ENCODE data around the gene ALG9.

ALG9 gene

DNA sequence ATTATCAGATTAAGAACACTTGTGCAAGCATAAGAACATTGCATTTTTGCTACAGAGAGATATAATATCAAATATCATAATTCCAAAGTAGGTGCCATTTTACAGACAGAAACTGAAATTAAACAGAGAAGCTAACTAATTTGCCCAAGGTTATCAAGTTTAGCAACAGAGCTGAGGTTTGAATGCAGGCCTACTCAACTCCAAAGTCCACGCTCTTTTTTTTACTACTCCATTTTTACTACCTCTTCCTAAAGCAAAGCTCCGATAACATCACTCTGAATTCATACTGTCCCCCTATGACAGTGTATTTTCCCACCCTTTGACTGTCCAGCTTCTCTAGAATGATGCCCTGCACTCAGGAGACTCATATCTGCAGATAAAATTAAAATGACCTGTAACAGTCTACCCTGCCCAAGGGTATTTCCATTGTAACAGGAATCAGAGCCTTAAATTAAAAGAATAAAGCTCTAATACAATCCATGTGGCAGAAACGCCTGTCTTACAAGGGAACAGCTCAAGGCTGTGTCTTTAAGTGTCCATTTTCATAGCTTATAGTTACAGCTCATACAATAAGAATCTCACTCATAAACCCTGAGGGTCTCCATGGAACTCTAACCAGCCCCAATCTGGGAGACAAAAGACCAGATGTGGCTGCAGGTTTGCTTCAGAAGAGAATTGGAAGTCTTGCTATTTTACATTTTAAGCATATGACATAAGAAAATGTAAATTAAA is 36.8 kb downstream of the ALG9 start:
- DNase-seq, result no peak

DNA sequence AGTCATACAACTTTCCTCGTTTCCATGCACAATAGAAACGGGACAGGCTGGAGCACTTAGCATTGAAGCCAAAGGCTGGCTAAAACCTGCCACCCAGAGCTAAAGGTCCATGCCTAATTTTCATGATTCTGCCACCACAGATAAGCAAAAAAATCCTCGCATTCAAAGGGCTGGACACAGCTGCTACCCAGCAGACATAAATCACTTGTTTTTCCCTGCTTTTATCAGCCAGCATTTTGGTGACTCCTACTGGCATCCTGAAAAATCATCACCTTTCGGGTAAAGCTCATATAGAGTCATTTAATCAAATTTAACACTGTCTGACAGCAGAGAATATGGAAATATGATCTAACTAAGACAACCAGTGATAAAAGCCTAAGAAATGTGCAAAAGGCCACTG is 37.9 kb downstream of the ALG9 start:
- DNase-seq, result no peak

DNA sequence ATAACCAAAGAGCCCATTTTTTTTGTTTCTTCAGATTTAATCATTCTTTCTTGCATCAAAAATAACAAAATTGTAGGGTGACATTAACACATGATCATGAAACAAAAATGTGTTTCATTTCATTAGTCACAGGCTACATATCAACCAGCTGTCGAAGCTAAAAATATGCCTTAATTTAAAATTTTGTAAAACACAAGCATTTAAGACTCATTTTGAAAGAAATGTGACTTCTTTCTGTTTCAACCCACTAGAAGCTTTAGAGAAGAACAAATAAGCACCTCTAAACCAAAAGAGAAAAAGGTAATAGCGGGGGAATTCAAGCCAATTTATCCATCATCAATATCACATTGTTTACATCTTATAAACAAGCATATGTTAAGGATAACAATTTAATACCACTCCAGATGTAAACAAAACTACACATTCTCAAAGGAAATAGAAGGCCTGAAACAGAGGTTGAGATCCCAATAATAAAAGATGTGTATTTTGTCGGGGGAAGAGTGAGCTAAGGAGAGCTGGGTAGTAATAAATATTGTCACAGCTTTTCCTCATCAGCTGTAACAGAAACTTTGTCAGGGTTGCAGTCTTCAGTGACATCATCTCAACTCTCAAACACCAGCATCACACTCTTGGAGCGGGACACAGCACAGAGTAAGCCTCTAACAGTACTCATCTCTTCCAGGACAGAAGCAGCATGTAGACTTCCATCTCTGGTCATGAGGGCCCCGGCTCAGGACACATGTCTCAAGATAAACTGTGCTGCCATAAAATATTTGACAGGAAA is 42.0 kb downstream of the ALG9 start:
- no peak for DNase-seq

DNA sequence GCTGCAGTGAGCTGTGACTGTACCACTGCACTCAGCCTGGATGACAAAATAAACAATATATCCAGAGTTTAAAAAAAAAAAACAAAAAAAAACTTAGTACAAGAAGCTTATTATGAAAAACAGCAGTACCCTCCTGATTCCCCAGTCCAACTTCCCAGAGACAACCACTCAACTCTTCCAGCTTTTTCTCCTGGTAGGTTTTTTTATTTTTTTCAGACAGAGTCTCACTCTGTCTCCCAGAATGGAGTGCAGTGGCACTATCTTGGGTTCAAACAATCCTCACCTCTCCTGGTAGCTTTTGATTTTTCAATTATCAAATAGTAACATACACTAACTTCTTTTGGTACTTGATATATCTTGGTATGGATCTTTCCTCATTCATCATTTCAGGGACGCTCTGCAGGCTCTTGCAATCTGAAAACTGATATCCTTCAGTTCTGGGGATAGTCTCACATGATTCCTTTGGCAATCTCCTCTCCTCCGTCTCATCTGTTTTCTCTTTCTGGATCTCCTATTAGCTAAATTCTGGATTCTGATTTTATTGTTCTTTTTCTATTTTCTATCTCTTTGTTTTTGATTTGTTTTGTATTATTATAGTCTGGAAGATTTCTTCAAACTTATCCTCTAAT is 44.9 kb downstream of the ALG9 start:
- no peak for DNase-seq

DNA sequence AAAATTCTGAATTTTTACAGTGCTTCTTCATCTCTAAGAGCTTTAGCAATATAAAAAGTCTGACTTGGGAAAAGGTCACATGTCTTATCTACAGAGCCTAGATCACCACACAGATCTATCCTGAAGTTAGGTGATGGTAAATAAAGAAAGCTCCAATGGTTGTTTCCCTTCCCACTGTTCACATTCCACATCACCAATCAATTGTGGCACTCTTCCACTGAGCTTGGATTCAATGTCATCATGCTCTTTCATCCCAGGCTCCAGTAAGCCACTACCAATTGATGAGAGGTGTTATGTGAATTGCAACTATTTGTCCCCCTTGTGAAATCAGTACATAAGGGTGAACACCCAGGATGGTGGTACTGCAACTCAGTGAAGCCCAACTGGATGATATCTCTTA is 47.8 kb downstream of the ALG9 start:
- no peak for DNase-seq

DNA sequence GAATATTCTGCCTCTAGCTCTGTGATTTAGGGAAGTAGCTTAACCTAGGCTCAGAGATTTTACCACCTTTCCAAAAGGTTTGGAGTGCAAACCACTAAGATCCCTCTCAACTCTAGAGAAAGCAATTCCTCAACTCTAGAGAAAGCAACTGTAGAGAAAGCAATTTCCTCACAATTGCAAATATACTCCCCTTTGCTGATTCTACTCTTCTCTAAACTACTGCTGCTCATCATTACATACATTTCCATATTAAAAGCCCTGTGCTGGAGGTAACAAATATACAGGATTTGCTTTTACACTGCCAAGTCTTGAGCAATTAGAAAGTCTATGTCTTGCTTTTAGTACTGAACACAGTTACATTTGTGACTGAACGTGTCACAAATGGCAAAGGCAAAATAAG is 48.2 kb downstream of the ALG9 start:
- no peak for DNase-seq

DNA sequence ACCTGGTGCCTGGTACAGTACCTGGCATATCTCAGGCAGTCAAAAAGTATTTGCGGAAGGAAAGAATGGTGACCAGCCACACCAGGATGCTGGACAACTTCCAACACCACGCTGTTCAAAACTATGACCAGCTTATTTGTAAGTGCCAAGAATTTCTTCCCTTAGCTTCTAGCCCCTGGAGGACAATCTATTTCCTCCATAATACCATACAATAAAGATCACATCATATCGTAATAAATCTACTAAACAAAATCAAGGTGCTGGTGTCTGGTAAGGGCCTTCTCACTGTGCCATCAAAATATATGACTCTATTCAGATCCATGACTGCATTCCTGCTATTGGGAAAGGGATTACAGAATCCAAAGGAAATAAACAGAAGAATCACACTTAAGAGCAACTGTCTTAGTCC is 51.5 kb downstream of the ALG9 start:
- DNase-seq, result no peak

DNA sequence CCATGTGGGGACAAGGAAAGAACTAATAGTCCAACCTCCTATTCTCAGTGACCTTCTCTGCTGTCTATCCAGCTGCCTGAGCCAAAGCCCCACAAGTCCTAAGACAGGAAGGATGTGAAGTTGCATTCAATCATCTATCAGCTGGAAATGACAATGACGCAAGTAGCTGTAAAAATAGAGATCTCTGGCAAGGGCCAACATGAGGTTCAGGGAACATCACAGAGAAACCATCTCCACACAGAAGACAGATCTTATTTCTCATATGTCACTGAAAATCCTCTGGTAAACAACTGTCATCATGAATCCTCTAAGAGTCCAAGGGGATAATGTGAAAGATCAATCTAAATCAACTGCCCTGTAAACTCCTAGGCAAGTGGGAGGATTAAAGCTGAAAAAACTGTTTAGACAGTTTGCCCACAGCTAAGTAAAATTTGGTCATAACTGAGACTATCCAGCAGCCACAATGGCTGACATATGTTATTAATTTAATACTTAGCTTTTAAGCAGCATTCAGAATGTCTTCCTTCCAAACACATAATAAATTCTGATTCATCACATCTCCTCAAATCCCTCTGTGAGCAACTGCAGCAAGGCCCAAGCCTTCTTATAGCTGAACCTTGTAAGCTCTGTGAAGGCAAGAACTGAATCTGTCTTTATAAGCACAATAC is 52.1 kb downstream of the ALG9 start:
- no peak for DNase-seq

DNA sequence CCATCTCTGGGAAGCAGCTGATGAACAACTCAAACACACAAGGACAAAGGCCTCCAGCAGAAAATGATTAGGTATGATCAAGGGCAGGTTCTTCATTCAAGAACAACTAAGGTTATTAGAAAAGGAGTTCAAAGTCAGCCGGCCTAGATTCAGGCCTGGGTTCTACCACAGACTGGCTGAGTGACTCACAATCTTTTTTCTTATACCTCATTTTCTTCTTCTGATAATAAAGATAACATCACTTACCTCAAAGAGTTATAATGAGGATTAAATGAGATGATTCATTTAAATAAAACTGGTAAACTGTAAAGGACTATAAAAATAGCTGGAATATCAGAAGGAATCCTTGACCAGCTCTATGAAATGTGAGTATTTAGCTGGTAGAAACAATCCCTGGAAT is 55.9 kb downstream of the ALG9 start:
- no peak for DNase-seq

DNA sequence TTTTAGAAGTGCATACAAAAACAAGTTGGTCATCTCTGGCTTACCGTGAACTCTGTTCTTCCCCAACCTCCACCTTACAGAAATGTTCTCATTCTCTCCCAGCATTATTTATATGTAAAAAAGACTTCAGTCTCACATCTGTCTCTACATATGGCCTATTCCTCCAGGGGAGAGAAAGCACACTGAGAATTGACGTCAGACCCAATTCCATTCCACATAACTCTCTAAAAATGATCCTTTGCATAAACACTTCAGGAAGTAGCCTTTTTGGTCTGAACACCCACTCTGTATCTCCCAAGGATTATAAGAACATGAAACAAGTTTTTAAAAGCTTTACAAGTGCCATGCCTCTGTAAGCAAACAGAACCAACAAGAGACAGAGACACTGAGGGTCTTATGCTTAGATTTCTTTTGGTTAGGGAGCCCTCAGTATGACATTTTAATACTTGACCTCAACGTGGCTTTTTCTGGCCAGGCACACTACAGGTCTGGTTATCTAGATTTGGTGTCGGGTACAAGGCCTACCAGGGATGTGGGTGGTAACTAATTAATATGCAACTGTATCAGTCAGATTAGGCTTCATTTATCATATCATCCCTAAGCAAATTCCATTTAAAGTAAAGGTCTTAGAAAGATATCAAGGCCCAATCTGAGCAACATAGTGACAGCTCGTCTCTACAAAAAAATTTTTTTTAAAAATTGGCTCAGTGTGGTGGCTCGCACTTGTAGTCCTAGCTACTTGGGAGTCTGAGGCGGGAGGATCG is 56.6 kb downstream of the ALG9 start:
- no peak for DNase-seq

DNA sequence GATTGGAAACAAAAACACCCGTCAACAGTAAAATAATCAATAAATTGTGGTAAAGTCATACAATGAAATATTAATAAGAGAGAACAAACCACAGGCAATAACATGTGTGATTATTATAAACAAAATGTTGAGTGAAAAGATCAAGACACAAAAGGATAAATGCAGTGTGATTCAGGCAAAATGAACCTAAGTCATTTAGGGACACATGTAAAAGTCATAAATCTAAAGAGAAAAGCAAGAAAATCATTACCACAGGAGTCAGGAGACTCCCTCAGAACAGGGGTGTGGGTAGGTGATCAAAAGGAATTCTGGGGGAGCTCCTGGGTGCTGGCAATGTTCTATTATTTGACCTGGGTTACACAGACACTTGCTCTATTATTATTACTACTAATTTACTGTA is 57.3 kb downstream of the ALG9 start:
- no peak for DNase-seq

DNA sequence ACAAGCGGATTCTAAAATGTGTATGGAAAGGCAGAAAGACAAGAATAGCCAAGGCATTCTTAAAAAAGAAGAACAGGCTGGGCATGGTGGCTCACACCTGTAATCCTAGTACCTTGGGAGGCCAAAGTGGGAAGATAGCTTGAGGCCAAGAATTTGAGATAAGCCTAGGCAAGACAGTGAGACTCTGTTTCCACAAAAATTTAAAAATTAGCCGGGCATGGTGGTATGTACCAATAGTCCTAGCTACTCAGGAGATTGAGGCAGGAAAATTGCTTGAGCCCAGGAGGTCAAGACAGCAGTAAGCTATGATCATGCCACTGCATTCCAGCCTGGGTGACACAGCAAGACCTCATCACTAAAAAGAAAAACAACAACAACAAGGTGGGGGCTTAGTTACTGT is 59.2 kb downstream of the ALG9 start:
- no peak for DNase-seq

DNA sequence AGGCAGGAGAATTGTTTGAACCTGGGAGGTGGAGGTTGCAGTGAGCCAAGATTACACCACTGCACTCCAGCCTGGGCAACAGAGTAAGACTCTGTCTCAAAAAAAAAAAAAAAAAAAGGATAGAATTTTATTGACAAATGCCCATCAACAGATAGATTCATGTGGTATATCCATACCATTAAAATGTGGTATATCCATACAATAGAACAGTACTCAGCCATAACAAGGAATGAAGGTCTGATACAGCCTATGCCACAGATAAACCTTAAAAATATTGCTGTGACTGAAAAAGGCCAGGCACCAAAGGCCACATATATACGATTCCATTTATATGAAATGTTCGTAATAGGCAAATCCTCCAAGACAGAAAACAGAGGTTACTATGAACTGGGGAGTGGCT is 59.9 kb downstream of the ALG9 start:
- no peak for DNase-seq

DNA sequence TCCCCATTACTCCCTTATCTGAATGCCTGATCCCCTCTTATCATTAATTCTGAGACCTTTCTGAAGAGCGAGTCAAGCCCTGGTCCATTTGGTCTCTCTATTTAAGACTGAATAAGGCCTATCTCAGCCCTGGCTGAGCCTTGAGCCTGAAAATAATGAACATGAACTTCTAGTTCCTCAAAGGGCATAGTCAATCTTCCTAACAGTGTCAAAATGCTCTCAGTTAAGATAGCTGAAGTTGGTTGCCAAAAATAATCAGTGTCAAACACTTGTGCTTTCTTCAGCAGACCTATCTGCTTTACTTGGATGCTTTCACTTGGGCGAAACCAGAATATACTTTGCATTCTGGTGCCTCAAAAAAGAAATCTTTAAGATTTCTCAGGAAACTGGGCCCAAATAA is 62.5 kb downstream of the ALG9 start:
- DNase-seq, result no peak

DNA sequence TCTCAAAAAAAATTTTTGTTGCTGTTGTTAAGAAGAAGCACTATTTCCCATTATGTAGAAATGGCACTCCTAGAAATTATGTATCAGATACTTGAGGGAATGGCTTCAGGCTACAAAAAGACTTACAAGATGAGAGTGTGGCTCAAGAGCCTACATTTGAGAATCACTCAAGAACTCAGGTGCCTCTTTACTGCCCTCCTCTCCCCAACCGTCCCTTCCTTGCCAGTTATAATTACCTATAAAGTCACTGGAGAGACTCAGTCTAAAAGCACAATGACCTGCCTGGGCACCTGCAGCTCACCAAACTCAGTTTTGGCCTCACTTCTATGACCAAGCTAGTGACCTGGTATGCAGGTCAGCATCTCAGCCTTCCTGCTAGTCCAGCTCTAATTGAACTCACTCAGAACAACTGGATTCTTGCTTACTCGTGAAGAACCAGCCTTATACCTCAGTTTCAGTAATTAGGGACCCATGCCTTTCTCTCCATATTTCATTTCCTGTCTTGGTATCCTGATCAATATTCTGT is 63.3 kb downstream of the ALG9 start:
- DNase-seq, result no peak

DNA sequence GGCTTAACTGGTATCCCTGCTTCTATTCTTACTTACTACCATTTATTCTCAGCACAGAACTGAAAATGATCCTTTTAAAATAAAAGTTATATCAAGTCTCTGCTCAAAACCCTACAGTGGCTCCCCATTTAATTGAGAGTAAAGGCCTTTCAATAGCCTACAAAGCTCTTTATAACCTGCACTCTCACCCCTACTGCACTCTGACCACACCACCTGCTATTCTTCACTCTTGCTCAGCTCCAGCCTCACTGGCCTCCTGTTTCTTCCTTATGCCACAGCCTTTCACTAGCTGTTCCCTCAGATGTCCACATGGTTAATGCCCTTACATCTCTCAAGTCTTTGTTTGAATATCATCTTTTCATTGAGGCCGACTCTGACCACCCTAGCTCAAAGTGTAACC is 64.3 kb downstream of the ALG9 start:
- no peak for DNase-seq

DNA sequence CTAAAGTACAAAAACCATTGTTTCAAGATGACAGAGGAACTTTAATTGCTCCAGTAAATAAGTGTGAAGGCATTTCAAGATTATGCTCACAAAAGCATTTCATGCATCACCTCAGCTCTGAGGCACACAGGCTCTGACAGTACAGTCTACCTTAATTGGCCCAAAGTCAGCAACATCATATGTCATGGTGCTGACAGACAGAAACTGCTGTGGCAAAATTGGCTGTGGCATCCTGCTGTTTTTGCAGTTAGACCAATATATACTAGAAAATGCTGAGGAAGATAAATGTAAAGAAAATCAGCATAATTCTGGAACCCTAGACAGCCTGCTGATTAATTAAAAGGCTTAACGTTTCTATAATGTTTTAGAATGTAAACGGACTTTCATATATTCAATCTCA is 70.2 kb downstream of the ALG9 start:
- DNase-seq, result no peak

DNA sequence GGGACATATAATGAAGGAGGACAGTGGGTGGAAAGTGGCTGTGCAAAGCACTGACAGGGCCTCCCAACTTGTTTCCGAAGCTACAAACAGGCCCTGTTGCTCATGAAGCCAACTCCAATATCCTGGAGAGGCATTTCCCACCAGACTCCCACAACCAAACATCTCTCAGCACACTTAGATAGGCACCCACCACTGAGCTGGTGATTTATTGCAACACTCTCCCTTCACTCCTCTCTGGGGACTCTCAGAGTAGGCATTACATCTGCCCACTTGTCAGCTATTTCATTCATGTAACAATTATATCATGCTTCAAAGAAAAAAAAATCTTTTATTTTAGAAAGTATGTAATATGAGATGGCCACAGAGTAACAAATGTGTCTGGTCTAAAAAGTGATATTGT is 73.1 kb downstream of the ALG9 start:
- DNase-seq, result no peak

DNA sequence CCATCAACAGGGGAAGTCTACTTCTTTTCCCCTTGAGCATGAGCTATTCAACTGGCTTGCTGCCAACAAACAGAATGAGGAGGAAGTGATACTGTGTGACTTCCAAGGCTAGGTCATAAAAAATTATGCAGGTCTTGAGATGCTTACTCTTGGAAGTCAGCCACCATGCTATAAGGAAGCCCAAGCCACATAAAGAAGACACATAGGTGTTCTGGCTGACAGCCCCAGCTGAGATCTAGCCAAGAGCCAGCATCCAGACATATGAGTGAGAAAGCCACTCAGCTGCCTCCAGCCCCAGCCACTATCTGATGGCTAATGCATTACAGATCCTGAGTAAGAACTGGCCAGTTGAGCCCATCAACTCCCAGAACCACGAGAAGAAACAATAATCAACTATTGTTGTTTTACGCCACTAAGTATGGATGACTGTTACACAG is 74.2 kb downstream of the ALG9 start:
- DNase-seq, result peak in 1 of 2 donors; percentile 9

DNA sequence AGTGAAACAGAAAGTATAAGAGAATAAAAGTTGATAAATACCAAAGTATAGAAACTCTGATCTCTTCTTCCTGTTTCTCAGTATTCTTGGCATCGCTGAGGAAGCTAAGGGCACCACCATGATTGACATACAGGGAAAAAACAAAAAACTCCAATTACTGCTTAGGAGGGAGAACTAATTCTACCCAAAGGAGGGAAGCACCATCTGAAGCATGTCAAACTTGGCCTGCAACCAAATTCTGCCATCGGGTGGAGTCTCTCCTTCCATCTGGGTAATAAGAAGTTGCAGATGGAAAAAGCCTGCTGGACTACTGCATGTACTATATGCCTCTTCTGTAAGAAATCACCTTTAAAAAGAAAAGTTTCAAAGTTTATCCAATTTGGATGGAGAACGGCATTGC is 74.7 kb downstream of the ALG9 start:
- DNase-seq, result no peak

DNA sequence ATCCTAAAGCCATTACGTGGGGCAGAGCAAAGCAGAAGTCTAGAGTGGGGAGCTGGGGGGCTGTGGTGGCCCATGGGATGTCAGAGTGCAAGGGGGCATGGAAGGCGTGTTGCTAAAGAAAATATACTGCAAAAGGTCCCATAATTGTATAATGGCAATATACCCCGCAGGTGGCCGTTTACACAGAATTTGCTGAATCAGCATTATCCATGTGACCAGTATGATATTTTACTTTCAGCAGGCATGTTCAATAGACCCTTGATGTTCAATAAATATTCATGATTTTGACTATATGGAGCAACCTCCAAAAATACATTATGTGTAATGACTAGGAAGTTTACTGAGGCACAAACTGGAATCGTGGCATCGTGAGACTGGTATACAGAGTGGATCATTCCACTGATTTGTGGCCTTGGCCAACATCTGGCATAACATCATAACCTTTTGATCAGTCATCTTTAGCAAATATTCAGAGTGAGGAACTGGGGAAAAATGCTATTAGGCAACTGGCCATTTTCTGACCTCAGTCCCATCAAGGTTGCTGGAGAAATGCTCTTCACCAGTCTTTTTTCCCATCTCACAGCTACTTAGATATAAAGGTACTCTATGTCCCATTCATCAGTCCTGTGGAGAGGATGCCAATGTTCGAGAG is 75.9 kb downstream of the ALG9 start:
- no peak for DNase-seq

DNA sequence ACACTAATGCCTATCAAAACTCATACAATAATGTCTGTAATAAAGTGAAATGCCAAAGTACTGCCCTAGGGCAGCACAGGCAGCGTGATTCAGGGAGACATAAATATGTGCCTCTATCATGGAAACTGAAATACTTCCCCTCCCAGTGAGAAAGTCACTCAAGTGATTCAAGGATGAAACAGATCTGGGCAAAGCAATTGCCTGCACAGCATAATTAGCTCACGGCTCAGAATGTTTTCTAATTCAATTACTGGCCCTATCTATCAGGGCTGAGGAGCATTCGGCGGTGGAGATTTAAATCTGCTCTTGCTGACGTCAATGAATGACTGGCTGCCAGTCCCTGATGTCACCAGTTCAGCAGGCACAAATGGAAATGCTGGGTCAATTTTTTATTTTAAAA is 77.5 kb downstream of the ALG9 start:
- DNase-seq, result no peak

All from CD4-positive, alpha-beta T cell treated with Interleukin-1 beta for 1 hour (primary cell).